ENCODE results near the gene SLC38A5.
A peak's percentile ranks its signal among the peaks of the same experiment; 100 is the strongest.

Gene SLC38A5

GRCh38 chrX:48491809-48492208 is 21.7 kb upstream of the SLC38A5 start:
- no peak for DNase-seq (ENCODE audit: low read depth in 3 of 3)

DNA sequence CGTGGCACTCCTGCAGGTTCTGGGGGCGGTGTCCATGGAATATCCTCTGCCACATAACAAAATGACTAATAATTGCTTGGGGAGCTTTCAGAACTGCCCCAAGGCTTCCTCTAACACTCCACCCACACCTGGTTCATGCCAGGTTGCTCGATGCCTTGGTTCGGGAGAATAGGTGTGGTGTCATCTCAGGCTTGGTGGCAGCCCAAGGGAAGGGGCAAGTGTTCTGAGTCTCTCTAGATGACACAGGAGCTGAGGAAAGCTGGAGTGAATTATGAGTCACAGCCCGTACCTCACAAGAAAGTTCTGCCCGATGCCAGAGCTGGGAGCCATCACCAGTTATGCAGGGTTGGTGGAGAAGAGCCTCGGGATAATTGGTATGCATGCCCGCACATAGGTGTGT is 20.6 kb upstream of the SLC38A5 start:
- DNase-seq (ENCODE audit: low read depth in 3 of 3) = no peak

GRCh38 chrX:48489892-48490291 is 19.8 kb upstream of the SLC38A5 start:
- no peak for DNase-seq (ENCODE audit: low read depth in 3 of 3)

DNA sequence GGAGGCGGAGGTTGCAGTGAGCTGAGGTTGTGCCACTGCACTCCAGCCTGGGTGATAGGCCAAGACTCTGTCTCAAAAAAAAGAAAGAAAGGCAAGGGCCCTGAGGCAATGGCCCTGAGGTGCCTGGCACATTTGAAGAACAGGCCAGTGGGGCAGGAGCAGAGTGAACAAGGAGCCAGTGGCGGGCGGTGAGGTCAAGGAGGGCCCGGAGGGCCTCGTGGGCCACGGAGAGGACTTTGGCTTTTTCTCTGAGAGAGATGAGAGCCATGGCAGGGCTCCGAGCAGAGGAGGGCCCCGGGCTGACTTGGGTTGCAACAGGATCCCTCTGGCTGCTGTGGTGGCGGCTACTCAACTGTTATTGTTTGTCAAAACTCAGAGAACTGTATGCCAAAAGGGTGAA is 19.2 kb upstream of the SLC38A5 start:
- DNase-seq (ENCODE audit: low read depth in 3 of 3) = no peak

- DNase-seq (ENCODE audit: low read depth in 3 of 3) = no peak
Measured at GRCh38 chrX:48488034-48488433, 18.0 kb upstream of the SLC38A5 start.

- DNase-seq (ENCODE audit: low read depth in 3 of 3) = no peak
Measured at GRCh38 chrX:48487362-48487798, 17.3 kb upstream of the SLC38A5 start.

GRCh38 chrX:48482526-48482925 is 12.5 kb upstream of the SLC38A5 start:
- DNase-seq (ENCODE audit: low read depth in 3 of 3) = no peak

DNA sequence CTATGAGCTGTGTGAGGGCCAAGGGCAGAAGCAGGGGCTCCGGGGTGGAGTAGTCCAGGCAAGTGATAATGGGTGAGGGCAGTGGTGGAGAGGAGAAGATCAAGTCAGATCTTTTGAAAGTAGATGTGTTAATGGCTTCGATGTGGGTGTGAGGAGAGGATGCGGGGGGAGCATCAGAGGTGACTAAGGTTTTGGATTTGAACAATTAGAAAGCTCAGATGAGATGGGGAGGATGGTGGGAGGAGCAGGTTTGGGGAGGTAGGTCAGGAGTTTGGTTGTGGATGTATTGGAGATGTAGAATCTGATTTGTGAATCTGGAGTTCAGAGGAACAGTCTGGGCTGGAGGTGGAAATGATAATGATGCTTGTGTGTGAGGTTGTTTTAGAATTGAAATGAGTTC is 10.5 kb upstream of the SLC38A5 start:
- no peak for DNase-seq (ENCODE audit: low read depth in 3 of 3)

GRCh38 chrX:48480142-48480541 is 10.1 kb upstream of the SLC38A5 start:
- DNase-seq (ENCODE audit: low read depth in 3 of 3) = no peak

DNA sequence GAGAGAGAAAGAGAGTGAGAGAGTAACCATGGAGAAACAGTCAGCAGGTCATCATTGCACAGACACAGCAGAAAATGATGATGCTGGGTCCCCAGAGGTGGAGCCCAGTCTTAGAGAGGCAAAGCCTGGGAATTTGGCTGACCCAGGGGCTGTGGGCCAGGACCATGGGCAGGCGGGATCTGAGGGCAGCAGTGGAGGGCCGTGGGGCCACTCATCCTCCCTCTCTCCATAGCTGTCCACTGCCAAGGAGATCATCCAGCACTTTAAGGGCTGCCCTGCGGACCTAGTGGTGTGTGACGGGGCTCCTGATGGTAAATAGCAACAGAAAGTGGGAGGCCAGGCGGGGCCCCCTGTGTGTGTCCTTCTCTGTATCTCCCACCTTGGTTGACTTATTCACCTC is 8.7 kb upstream of the SLC38A5 start:
- no peak for DNase-seq (ENCODE audit: low read depth in 3 of 3)

GRCh38 chrX:48477960-48478755 is 8.1 kb upstream of the SLC38A5 start:
- DNase-seq (ENCODE audit: low read depth in 3 of 3) = no peak

- DNase-seq (ENCODE audit: low read depth in 3 of 3) = no peak
Measured at GRCh38 chrX:48476919-48477318, 6.9 kb upstream of the SLC38A5 start.

DNA sequence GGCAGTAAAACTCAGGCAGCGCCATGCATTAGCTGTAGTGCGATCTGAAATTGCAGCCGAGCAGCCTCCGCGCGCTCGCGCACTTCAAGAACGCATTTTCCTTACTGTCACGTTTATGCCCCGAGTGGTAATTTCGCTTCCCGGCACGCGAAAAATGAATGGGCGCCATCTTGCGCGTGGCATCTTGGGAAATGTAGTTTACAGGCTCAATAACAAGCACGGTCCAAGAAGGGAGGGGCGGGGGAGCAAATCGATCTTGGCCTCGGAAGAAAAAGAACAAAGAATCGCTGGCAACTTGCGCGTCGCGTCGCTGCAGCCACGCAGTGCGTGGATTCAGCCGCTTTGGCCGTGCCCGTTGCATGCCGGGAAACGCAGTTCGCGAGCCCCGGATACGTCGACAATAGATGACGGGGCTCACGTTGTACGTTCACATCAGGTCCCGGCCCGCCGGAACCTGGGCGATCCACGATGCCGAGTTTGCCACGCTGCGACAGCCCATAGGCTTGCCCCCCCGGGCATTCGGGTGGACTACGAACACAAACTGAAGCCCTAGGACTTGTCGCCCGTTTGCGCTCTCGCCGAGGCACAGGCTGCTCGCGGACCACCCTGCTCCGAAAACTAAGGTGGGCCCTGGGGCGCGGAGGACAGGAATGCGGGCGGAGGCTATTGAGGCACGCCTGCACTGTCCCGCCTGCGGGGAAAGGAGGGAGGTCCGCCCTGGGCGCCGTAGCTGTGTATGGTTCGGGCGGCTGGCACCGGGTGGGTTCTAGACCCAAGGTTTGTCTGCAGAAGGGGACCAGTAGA is 5.9 kb upstream of the SLC38A5 start, which contains the start of gene FTSJ1:
TSS of gene FTSJ1 (plus strand) at position 426 of the 804 bp plus-strand sequence. CDS start 1,849 bp downstream, outside the sequence.
- peak; percentile 57 to 80 (median 73) for DNase-seq (ENCODE audit: low read depth in 3 of 3)

- DNase-seq (ENCODE audit: low read depth in 3 of 3) = no peak
Measured at GRCh38 chrX:48475296-48475695, 5.2 kb upstream of the SLC38A5 start.

DNA sequence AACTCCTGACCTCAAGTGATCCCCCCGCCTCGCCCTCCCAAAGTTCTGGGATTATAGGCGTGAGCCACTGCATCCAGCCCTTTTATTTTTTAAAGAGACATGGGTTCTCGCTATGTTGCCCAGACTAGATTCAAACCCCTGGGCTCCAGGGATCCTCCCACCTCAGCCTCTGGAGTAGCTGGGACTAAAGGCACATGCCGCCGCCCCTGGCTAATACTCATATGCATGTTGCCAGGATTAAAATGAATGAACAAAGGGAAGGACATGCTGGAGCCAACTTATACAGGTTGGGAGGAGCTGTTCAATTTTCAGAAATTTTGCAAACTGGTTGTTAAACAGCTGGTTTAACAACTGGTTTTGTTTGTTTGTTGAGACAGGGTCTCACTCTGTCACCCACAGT is 4.5 kb upstream of the SLC38A5 start:
- no peak for DNase-seq (ENCODE audit: low read depth in 3 of 3)

GRCh38 chrX:48474127-48474526 is 4.1 kb upstream of the SLC38A5 start:
- no peak for DNase-seq (ENCODE audit: low read depth in 3 of 3)

- no peak for DNase-seq (ENCODE audit: low read depth in 3 of 3)
Measured at GRCh38 chrX:48473704-48473990, 3.6 kb upstream of the SLC38A5 start.

DNA sequence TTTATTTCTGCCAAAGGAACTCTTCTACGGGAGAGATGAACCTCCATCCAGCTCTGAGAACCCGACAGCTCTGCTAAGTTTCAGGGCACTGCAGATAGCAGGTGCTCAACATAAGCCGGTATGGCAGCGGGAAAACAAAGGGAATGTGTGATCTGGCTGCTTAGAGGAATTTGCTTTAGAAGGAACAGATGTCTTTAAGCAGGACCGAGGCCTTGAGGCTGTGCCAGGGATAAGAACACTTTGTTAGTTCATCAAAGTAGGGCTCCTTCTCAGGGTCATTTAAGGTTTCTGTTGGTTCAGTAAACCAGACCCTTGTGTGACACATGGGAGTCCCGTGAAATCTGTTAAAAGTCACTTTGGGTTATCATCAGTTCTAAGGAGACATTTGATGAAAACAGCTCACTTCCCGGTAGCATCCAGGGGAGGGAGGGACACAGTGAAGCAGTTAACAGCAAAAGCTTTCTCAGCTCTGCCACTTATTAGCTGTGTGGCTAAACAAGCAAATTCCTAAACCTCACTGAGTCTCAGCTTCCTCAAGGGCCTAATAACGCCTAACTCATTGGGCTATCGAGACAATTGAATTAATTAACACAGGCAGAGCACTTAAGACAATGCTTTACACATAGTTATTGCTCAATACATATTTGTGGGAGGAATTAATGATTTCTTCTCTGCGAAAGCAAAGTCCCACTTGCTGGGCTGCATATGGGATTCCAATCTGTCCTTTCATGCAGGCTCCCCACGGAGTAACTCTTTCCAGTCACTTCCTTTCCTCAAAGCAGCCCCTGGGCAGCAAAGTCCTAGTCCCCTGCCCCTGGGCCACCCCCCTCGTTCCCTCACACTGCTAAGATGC is 3.0 kb upstream of the SLC38A5 start:
- no peak for DNase-seq (ENCODE audit: low read depth in 3 of 3)

DNA sequence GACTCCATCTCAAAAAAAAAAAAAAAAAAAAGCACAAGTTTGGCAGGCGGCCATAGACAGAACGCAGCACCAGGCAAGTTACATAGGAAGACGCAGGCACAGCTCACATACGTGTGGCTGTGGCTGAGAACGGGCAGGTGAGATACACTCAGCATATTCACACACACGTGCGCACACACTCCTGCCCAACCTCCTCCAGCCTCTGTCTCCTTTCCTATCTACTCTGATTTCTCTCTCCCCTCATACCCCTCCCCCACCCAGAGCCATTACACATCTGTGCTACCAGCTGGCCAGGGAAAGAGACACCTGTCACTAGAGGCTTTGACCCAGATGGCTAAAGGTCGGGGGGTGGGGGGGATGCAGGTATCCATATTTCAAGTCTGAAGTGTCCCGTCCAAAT is 2.2 kb upstream of the SLC38A5 start:
- DNase-seq (ENCODE audit: low read depth in 3 of 3) = no peak

DNA sequence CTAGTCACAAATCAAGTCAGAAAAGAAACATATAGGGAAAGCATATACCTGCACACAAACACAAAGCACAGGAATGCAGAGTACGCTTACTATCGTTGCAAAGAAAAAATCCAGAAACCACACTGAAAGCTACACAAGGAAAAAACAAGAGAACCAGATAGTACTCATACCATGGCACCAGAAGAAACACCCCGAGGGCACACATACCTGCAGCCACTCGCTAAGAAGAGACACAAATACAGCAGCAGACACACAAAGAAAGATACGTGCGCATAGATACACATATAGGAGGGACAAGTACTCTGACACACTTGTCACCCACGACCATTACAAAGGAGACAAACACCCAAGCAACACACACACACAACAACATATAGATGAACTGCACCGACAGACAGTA is 1.4 kb upstream of the SLC38A5 start:
- DNase-seq (ENCODE audit: low read depth in 3 of 3) = no peak

- no peak for DNase-seq (ENCODE audit: low read depth in 3 of 3)
Measured at GRCh38 chrX:48470833-48471118, 716 bp upstream of the SLC38A5 start.
